Stimulated activated CD4-positive, alpha-beta T cell treated with anti-CD3 and anti-CD28 coated beads, TNF-alpha, amount 100 ng/mL, for 1 hour (primary cell): ENCODE results near the gene IGSF23.
"Not testable (repeated sequence)": the region's sequence is repeated elsewhere in the genome, so short reads cannot be mapped to it uniquely, and the experiment has no call there.

Experiments
- DNase-seq, 3 donors: peaks; one replicate each; pipeline ENCODE4 v3.0.0-alpha.2; 2020; ENCODE audit warnings: low read depth in 3 of 3, low spot score in 1 of 3

The IGSF23 gene

DNA sequence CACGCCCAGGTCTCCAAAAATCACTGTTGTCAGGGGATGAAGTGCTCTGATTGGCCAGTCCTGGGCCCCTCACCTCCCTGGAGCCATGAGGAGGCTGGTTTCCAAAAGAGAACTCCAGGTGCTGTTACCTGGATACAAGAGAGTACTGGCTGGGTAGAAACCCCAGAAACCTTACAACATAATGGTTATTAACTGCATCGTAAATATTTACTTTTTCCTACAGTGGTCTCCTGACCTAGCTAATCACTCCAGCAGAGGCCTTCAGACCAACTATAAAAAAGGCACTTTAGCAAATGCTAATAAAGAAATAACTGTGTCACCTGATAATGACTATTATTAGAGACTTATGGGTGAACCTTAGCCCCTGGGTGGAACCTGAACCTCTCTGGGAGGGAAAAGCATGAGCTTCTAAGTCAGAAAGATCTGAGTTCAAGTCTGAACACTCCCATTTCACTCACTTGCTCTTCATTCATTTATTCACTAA lies 1.5 kb upstream of the IGSF23 start:
- DNase-seq, result no peak

DNA sequence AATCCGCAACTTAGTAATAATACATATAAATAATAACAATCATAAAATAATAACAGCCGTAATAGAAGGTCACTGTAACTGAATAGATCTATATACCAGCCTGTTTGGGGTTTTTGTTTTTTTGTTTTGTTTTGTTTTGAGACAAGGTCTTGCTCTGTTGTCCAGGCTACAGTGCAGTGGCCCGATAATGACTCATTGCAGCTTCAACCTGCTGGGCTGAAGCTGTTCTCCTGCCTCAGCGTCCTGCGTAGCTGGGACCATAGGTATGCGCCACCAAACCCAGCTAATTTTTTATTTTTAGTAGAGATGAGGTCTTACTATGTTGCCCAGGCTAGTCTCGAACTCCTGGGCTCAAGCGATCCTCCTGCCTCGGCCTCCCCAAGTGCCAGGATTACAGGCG lies 950 bp downstream of the IGSF23 start:
- DNase-seq, result no peak

DNA sequence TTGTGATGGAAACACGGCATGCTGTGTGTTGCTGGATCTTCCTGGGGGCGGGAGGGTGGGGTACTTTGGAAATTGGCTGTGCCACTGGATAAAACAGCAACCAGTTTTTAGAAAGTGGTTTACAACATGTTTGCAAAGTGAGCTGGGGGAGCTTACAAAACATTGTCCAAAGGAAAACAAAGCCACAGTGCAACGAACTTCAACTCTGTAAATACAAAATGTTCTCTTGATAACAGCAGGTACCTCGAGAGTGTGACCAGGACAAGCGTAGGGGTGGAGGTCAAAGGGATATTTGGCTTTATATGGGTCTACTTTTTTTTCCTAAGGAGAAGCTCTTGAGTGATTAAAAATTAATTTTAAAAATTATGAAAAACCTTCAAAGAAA lies 2.5 kb downstream of the IGSF23 start:
- no peak for DNase-seq

DNA sequence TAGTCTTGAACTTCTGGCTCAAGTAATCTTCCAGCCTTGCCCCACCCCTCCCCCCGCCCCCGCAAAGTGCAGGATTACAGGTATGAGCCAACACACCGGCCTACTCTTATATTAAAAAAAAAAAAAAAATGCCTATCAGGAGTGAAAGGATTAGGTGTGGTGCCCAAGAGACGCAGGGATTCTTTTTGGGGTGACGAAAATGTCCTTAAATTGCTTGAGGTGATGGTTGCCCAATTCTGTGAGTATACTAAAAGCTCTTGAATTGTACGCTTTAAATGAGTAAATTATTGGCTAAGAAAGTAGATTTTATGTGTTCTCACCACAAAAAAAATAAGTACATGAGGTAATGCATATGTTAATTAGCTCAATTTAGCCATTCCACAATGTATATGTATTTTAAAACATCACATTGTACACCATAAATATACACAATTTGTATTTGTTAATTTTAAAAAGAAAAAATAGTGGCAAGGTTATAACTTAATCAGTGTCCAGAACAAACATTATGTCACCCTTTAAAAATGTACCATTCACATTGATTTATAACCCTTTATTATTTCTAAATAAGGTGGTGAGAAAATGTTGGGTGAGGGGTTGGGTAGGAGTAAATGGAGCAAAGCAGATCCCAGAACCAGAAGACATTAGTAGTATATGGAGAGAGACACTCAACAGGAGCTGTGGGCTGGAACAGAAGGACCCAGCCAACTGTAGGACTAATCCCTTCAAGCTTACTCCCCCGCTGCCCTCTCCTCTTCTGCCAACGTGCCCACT lies 3.9 kb downstream of the IGSF23 start:
- DNase-seq, result no peak

DNA sequence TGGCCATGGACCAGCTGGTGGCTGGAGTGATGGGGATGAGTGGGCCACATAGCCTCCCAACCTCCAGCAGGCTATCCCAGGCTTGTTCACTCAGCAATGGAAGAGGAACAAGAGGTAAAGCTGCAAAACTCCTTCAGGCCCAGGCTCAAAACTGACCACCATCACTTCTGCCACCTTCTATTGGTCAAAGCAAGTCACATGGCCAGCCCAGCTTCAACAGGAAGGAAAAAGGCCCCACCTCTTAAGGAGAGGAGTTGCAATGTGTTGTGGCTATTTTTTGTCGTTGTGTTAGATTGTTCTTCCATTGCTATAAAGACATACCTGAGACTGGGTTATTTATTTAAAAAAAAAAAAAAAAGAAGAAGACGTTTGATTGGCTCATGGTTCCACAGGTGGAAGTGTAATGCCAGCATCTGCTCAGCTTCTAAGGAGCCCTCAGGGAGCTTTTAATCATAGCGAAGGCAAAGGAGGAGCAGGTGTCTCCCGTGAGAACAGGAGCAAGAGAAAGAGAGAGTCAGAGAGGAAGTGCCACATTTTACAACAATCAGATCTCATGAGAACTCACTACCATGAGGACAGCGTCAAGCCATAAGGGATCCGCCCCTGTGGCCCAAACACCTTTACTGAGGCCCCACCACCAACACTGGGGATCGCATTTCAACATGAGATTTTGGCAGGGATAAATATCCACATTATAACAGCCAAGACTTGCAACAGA lies 5.4 kb downstream of the IGSF23 start:
- DNase-seq, result no peak

DNA sequence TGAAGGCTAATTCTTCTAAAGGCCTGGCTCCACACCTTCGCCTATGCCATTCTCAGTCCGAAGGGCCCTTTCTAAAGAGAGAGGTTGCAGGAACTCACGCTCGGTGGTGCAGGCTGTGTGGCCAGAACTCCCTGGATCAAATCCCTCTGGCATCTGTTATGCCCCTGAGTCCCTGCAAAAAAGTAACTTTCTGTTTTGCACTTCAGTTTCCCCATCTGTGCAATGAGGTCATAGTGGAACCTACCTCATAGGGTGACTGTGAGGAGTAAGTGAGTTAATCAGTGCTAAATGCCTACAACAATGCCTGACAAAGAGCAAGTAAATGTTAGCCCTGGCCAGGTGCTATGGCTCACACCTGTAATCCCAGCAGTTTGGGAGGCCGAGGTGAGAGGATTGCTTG lies 7.3 kb downstream of the IGSF23 start:
- DNase-seq, result no peak

DNA sequence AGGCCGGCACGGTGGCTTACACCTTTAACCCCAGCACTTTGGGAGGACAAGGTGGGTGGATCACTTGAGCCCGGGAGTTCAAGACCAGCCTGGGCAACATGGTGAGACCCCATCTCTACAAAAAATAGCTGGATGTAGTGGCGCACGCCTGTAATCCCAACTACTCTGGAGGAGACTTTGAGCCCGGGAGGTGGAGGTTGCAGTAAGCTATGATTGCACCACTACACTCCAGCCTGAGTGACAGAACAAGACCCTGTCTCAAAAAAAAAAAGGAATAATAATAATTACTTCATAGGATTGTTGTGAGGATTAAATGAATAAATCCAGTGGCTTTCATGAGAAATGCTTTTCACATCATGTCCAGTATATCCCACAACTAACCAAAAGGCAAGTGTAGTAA lies 8.0 kb downstream of the IGSF23 start:
- DNase-seq, result no peak

DNA sequence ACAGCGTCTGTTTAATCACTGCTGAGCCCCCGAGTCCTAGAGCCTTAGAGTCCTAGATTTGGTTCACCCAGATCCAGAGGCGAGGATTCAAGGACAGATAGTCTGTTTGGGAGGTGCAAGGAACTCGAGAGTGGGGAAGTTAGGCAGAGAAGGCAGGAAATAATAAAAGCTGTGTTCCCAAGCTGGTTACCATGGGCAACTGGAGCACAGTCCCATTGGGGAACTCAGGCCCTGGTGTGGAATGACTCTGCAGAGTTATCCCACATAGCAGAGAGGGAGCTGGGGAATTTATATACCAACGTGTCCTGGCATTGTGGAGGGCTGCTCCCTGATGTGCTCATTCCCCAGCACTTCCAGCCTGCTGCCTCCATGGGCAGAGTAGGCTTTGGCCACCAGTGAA lies 9.7 kb downstream of the IGSF23 start:
- no peak for DNase-seq

DNA sequence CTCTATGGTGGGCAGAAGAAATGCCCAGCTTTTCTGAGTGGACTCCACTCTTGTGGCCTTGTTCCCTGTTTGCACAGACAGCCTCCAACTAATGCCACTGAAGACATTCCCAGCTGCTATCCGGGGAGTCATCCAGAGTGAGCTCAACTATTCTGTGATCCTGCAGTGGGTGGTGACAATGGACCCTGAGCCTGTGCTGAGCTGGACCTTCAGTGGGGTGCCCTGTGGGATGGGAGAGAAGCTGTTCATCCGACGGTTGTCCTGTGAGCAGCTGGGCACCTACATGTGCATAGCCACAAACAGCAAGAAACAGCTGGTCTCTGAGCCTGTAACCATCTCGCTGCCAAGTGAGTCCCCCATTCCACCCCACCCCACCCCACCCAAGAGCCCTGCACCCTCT lies 10.3 kb downstream of the IGSF23 start:
- no peak for DNase-seq

DNA sequence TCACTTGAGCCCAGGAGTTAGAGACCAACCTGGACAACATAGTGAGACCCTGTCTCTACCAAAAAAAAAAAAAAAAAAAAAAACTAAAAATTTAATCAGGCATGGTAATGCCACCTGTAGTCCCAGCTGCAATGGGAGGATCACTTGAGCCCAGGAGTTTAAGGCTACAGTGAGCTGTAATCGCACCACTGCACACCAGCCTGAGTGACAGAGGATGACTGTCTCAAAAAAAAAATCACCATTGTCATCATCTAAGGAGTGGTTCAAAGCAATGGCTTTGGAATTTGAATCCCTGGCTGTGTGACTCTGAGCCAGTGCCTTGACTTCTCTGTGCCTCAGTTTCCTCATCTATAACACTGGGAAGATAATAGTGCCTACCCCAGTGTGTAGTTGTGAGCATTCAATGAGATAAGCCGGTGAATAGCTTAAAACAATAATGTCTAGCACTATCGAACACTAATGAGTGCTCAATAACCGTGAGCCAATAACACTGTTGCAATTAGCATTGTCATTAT lies 11.5 kb downstream of the IGSF23 start:
- no peak for DNase-seq

DNA sequence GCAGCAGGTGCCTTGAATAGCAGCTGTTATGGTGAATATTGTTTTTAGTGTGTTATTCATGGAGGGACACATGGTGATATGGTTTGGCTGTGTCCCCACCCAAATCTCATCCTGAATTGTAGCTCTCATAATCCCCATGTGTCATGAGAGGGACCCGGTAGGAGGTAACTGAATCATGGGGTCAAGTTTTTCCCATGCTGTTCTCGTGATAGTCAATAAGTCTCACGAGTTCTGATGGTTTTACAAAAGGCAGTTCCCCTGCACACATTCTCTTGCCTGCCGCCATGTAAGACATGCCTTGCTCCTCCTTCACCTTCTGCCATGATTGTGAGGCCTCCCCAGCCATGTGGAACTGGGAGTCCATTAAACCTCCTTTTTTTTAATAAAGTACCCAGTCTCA lies 12.3 kb downstream of the IGSF23 start:
- DNase-seq, result not testable (repeated sequence)

DNA sequence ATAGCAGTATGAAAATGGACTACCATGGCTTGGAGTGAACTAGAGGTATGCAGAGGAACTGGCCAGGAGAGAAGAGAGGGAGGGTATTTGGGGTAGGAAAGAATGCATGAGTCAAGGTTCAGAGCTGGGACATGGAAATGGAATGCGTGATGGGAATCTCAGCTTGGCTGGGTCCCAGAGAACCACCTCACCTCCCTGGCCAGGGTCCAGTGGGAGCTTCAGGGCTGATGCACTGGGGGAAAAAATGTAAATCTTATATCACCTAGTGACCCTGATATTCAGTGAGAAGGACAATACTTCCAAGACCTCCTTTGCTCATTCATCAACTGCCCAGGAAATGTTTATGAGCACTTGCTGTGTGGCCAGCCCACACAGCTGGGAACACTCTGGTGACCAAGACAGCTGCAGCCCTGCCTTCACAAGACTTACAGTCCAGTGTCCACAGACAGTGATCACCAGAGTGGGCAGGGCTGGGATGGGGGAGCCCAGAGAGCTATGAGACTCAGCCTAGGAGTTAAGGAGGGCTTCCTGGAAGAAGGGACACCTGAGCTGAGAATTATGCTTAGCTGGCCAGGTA lies 12.8 kb downstream of the IGSF23 start:
- no peak for DNase-seq

DNA sequence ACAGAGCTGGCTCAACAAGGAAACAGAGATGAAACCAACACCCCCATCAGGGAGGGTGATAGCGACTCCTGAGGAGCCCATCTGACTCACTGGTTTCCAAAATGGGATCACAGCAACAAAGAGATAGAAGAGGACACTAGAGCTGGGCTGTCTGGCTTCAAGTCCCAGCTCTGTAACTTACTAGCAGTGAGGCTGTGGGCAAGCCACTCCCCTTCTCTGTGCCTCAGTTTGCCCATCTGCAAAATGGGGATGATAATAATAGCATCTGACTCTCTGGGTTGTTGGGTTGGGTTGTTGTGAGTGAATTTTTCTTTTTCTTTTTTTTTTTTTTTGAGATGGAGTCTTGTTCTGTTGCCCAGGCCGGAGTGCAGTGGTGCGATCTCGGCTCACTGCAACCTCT lies 14.3 kb downstream of the IGSF23 start:
- DNase-seq, result no peak

DNA sequence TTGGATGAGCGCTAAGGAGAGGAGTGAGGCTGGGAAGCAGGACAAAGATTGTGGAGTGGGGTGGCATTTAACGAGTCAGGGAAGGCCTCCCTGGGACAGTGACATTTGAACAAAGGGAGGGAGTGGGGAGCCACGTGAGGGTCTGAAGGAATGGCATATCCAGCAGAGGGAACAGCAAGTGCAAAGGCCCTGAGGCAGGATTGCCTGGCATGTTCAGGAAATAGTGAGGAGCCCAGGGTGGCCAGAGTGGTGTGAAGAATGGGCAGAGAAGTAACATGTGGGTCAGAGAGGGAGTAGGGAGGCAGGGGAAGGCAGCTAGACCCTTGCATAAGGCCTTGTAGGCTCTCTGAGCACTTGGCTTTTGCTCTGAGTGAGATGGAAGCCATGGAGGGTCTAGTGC lies 15.4 kb downstream of the IGSF23 start:
- no peak for DNase-seq

DNA sequence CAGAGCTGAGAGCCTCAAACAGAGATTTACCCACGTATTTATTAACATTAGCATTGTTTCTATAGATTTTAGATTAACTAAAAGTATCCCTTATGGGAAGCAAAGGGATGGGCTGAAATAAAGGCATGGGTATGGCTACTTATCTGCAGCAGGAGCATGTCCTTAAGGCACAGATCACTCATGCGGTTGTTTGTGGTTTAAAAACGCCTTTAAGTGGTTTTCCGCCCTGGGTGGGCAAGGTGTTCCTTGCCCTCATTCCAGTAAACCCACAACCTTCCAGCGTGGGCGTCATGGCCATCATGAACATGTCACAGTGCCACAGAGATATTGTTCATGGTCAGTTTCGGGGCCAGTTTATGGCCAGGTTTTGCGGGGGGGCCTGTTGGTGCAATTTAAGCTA lies 18.2 kb downstream of the IGSF23 start:
- not testable (repeated sequence) for DNase-seq

DNA sequence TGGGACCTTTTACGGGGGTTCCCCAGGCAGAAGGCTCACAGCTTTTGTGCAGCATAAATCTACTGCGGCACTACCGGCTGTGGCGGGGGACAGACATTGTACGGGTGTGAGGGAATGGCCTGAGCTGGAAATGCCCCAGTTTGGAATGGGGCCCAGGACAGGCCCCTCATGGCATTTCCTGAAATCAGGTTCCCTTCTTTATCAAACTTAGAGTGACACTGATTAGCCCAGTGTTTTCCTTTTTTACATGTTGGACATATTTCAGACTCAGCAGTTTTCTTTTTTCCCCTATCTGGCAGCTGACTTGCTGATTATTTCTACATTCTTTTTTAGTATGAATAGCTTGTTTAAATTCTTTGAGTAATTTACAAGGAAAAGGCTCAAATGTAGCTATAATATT lies 20.7 kb downstream of the IGSF23 start:
- DNase-seq, result not testable (repeated sequence)

DNA sequence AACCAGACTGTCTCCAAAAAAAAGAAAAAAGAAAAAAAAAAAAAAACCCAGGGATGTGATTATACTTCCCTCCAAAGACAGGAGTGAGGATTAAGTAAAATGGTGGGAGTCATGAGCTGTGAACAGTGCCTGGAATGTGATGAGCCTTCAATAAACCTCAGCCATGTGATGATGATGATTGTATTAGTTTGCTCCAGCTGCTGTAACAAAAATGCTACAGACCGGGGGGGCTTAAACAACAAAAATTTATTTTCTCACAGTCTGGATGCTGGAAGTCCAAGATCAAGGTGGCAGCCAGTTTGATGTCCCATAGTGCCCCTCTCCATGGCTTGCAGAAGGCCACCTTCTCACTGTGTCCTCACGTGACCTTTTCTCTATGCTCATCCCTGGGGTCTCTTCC lies 21.4 kb downstream of the IGSF23 start:
- no peak for DNase-seq

DNA sequence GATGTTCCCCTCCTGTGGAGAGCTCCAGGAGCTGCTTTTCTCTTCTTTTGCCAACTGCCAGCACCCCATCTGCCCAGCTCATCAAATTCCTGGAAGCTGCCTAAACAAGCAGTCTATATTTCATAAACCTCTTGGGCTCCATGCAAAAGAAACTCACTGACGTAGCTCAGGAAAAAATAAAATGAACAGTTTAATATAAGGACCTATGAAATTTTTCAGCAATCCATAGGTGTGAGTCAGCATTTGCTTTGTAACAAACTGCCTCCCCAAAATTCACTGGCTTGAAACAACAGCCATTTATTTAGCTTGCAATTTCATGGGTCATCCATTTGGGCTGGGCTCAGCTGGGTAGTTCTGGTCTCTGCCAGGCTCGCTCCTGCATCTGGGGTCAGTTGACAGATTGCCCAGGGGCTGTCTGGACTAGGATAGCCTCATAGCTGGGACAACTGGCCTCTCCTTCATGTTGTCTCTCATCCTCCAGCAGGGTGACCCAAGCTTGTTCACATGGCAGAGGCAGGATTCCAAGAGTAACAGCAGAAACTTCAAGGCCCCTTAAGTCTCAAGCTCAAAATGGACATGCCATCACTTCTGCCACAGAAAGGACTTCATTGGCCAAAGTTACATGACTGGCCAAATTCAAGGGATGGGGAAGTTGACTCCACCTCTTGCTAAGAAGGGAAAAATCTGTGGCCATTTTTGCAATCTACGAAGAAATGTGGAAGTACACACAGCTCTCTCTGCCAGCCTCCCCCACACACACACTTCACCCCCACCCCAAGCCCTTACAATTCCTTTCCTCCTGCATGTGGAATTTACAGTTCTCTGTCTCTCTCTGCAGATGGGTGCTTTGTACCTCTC lies 22.4 kb downstream of the IGSF23 start:
- DNase-seq, result no peak

DNA sequence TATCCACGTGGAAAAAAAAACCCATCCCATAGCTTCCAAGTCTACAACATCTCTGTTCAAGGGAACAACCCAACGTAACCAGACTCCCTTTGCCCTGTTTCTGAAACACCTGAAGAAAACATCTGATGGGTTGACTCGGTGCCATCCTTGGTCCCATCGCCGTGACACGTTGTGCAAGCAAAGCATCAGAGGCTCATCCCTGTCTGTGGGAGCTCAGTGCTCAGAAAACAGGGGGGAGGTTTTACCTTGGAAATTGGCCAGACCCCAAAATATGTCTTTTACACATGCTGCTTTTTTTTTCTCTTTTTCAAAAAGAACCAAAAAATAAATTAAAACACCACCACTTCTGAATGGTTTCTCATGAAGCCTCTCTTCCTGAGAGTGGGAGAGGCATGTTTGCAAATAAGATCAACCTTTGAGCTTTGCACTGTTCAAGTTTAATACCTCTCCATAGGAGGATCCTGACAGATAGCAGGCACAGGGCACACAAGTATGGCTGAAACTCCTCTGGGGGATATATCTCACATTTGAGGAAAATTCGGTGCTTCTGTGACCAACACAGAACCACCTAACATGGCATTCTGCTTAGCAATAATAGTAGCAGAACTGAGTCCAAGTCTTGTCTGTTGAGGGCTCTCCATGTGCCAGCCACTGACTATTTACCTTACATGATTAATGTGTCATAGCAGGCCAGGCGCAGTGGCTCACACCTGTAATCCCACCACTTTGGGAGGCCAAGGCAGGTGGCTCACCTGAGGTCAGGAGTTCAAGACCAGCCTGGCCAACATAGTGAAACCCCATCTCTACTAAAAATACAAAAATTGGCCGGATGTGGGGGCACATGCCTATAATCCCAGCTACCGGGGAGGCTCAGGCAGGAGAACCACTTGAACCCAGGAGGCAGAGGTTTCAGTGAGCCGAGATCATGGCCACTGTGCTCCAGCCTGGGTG lies 23.4 kb downstream of the IGSF23 start:
- DNase-seq, result no peak

DNA sequence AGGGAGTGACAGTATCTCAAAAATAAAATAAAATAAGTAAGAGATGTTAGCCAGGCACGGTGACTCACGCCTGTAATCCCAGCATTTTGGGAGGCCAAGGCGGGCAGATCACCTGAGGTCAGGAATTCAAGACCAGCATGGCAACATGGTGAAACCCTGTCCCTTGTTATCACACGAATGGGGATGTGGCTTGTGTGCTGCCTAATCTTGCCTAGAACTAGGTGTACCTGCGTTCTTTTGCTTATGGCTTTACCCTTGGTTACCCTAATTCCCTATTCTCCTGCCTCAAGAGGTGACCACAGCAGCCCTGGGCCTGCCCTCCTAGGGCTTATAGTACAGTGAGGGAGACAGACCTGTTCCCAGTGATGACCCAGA lies 24.0 kb downstream of the IGSF23 start:
- no peak for DNase-seq
